Cardiac atrium fibroblast (primary cell): ENCODE data around the gene MON1B. TPM values are rescaled to one million over a fixed set of nuclear protein-coding genes. Genes with fewer than 3 reads are reported as not detected.

ENCODE experiments used
- total RNA-seq: library from RNA; depleted of rRNA; stranded (reverse); fragments of >200 nt; gene quantifications from 2 replicates; pipeline ENCODE4 v1.2.3, GENCODE V29; 2015

MON1B gene
- total RNA-seq, result 10.7 and 13.8 TPM in 2 replicates

GRCh38 chr16:77190478-77191258 is at the start of gene MON1B:
MON1B (plus strand) TSS chr16:77191190; CDS start chr16:77191486, 296 bp downstream.

DNA sequence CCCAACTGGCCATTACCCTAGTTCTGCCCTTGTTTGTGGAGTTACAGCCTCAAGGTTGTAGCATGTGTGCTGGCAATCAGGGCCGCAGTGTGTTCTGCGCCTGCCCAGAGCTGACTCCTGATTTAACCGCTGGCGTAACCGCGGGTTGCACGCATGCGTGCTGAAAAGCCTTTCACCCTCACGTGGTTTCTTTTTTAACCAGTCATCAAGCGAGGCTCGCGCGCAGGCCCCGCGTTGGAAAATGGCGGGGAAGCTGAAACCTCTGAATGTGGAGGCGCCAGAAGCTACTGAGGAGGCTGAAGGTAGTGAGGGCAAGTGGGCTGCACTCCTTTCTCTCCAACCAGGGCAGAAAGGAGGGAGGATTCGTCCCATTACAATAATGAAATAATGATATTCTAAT is 8.2 kb downstream of the MON1B start, which contains the start of gene SYCE1L:
Gene SYCE1L, plus strand, starts transcription at position 198 of the 400 bp plus-strand sequence. Its CDS starts 44 bp downstream, at position 242.

Other genes with a start within 250 kb of the MON1B start
- 8.6 TPM in 1 of 2 replicates, not detected in the other for gene SYCE1L, start 8.2 kb downstream of the MON1B start, total RNA-seq
- gene ADAMTS18, start 243.8 kb downstream of the MON1B start, total RNA-seq, result under 0.01 TPM in 1 of 2 replicates, not detected in the other